ENCODE data around the gene THSD7A. TPM values are rescaled to one million over a fixed set of nuclear protein-coding genes. Genes with fewer than 3 reads are reported as not detected.

THSD7A gene
- total RNA-seq, 1 donor from 2014 or later = 14.3 TPM

- H3K9me3 Mint-ChIP-seq = no peaks in the 10 kb centered on the region
- H3K36me3 Mint-ChIP-seq = no peaks in the 10 kb centered on the region
- no peaks in the 10 kb centered on the region for H3K27me3 Mint-ChIP-seq
- TF ChIP-seq, protein P1, sequence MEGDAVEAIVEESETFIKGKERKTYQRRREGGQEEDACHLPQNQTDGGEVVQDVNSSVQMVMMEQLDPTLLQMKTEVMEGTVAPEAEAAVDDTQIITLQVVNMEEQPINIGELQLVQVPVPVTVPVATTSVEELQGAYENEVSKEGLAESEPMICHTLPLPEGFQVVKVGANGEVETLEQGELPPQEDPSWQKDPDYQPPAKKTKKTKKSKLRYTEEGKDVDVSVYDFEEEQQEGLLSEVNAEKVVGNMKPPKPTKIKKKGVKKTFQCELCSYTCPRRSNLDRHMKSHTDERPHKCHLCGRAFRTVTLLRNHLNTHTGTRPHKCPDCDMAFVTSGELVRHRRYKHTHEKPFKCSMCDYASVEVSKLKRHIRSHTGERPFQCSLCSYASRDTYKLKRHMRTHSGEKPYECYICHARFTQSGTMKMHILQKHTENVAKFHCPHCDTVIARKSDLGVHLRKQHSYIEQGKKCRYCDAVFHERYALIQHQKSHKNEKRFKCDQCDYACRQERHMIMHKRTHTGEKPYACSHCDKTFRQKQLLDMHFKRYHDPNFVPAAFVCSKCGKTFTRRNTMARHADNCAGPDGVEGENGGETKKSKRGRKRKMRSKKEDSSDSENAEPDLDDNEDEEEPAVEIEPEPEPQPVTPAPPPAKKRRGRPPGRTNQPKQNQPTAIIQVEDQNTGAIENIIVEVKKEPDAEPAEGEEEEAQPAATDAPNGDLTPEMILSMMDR (conservative IDR thresholded peaks at IDR 0.05) = no peak
- peaks cover 5% of the 10 kb centered on the region for H3K4me1 Mint-ChIP-seq (ENCODE audit: unreplicated experiment)
- DNase-seq (ENCODE audit: extremely low spot score, unreplicated experiment) = no peak
- H3K27ac Mint-ChIP-seq = no peak overlapping the region
- H3K4me3 Mint-ChIP-seq = no peak overlapping the region
Observed at GRCh38 chr7:11612737-11613136, 219.3 kb downstream of the THSD7A start.

DNA sequence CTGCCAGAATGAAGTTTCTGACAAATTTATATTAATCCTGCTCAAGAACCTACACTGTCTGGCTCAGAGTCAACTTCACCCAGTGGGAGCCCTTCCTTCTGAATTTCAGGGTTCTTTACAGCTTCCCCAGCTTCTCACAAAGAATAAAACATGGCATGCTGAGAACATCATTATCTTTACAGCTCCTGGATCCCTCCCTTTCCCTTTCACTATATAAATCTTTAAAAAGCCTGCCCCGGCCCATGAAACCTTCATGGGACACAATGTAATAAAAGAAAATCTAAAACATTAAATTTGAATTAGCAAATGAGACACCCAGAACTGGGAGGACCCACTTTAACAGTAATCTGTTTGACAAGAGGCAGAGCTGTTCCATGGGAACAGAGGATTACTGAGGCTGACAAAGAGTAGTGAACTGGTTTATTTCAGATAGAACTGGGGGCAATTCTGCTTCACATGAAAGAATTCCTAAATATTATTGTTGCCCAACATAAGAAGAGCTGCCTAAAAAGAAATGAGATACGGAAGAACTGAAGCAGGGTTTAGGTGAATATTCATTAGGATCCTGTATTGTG lies 222.8 kb downstream of the THSD7A start:
- Mint-ChIP-seq H3K36me3 (no peaks in the 10 kb centered on the region), H3K27me3 (no peaks in the 10 kb centered on the region), H3K27ac (no peak overlapping the region), H3K4me3 (no peak overlapping the region), H3K4me1 (ENCODE audit: unreplicated experiment) (peaks cover 5% of the 10 kb centered on the region), H3K9me3 (no peaks in the 10 kb centered on the region)
- TF ChIP-seq, protein P1 (conservative IDR thresholded peaks at IDR 0.05) = no peak
- DNase-seq (ENCODE audit: extremely low spot score, unreplicated experiment) = no peak

DNA sequence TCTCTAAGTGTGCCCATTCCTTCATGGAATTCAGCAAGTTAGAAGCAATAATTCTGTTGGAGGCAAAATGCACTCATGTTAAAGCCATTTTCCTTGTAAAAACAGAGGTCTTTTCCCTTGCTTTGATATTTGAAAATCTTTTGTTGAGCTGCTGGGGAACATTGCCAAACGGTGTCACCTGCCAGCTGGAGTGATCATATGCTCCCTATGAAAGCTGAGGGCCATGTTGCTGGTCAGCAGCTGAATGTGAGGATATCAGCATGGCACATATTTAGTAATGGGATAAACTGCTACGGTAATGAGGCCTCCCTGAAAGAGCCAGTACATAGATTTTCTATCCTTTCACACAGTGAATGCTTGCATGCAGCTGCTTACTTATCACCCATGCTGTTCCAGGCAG lies 224.3 kb downstream of the THSD7A start:
- no peak overlapping the region for H3K27ac Mint-ChIP-seq
- H3K36me3 Mint-ChIP-seq = no peaks in the 10 kb centered on the region
- TF ChIP-seq, protein P1 (conservative IDR thresholded peaks at IDR 0.05) = no peak
- H3K27me3 Mint-ChIP-seq = no peaks in the 10 kb centered on the region
- no peaks in the 10 kb centered on the region for H3K9me3 Mint-ChIP-seq
- no peak for DNase-seq (ENCODE audit: extremely low spot score, unreplicated experiment)
- H3K4me1 Mint-ChIP-seq (ENCODE audit: unreplicated experiment) = peaks cover 5% of the 10 kb centered on the region
- H3K4me3 Mint-ChIP-seq = no peak overlapping the region

- no peak for DNase-seq (ENCODE audit: extremely low spot score, unreplicated experiment)
- Mint-ChIP-seq H3K27me3 (no peaks in the 10 kb centered on the region), H3K36me3 (no peaks in the 10 kb centered on the region), H3K4me3 (no peak overlapping the region), H3K9me3 (no peaks in the 10 kb centered on the region), H3K4me1 (ENCODE audit: unreplicated experiment) (peaks cover 5% of the 10 kb centered on the region), H3K27ac (no peak overlapping the region)
- TF ChIP-seq, protein P1 (conservative IDR thresholded peaks at IDR 0.05) = no peak
Observed at GRCh38 chr7:11605749-11606148, 226.2 kb downstream of the THSD7A start.

GRCh38 chr7:11604505-11604904 lies 227.5 kb downstream of the THSD7A start:
- Mint-ChIP-seq H3K27me3 (no peaks in the 10 kb centered on the region), H3K9me3 (no peaks in the 10 kb centered on the region), H3K4me1 (ENCODE audit: unreplicated experiment) (peaks cover 4% of the 10 kb centered on the region), H3K4me3 (no peak overlapping the region), H3K36me3 (no peaks in the 10 kb centered on the region), H3K27ac (no peak overlapping the region)
- TF ChIP-seq, protein P1 (conservative IDR thresholded peaks at IDR 0.05) = no peak
- no peak for DNase-seq (ENCODE audit: extremely low spot score, unreplicated experiment)

GRCh38 chr7:11601761-11602160 lies 230.2 kb downstream of the THSD7A start:
- H3K36me3 Mint-ChIP-seq = no peaks in the 10 kb centered on the region
- H3K27me3 Mint-ChIP-seq = no peaks in the 10 kb centered on the region
- DNase-seq (ENCODE audit: extremely low spot score, unreplicated experiment) = no peak
- no peak overlapping the region for H3K27ac Mint-ChIP-seq
- H3K9me3 Mint-ChIP-seq = no peaks in the 10 kb centered on the region
- no peaks in the 10 kb centered on the region for H3K4me1 Mint-ChIP-seq (ENCODE audit: unreplicated experiment)
- H3K4me3 Mint-ChIP-seq = no peak overlapping the region
- TF ChIP-seq, protein P1 (conservative IDR thresholded peaks at IDR 0.05) = no peak

Data from type B pancreatic cell (in vitro differentiated cells).